ENCODE data around the gene MIER1. TPM values are rescaled to one million over a fixed set of nuclear protein-coding genes. Genes with fewer than 3 reads are reported as not detected.
A peak's percentile ranks its signal among the peaks of the same experiment; 100 is the strongest.

MIER1 gene
- total and polyA plus RNA-seq, 5 donors from 2014 or later, result 33.4 to 84.8 (median 37.0) TPM

DNA sequence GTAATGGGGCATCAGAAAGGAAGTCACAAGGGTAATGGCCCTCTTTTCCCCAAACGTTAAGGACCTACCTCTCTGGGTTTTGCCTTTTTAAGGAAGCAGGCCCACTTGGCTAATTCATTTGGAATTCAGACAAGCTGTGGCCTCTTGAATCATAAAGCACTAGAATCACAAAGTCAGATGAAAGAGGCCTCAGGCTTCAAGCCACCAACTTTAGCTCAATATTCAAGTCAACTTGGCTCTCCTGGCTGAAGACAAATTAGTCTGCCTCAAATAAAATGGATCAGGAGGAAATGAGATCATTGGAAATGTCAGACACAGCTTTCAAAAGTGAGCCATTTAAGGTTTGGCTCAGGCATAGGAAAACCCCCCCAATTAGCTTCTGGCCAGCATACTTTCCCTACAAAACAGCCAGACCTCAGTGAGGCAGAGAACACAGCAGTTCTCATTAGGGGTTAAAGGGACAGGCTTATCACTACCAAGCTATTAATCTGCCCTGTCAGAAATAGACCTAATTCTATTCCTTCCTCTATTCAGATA lies 94.9 kb downstream of the MIER1 start:
- Histone ChIP-seq H3K36me3 (ENCODE audit: control insufficient read depth, insufficient read depth, low read length) (peaks cover 43% of the 10 kb centered on the region), H3K27me3 (ENCODE audit: control insufficient read depth, insufficient read depth, low read length) (no peaks in the 10 kb centered on the region), H3K27ac (ENCODE audit: insufficient read depth, low read length, poor library complexity, severe bottlenecking) (no peak overlapping the region), H3K9me3 (ENCODE audit: control insufficient read depth in 2 of 2, low read length in 2 of 2) (peaks cover 0 to 1% of the 10 kb centered on the region in 2 experiments), H3K4me3 (ENCODE audit: low read depth, low read length) (no peak overlapping the region), H3K4me1 (ENCODE audit: control insufficient read depth, insufficient read depth, low read length, poor library complexity, severe bottlenecking) (no peaks in the 10 kb centered on the region)
- Mint-ChIP-seq H3K36me3 (peaks cover 40% of the 10 kb centered on the region), H3K4me1 (peaks cover 0 to 15% (median 4%) of the 10 kb centered on the region in 4 donors), H3K9me3 (no peaks in the 10 kb centered on the region), H3K4me3 (no peak overlapping the region), H3K27ac (no peak overlapping the region), H3K27me3 (no peaks in the 10 kb centered on the region)
- DNase-seq, result no peak
- no peak for ATAC-seq (ENCODE audit: low read depth in 2 of 2)

DNA sequence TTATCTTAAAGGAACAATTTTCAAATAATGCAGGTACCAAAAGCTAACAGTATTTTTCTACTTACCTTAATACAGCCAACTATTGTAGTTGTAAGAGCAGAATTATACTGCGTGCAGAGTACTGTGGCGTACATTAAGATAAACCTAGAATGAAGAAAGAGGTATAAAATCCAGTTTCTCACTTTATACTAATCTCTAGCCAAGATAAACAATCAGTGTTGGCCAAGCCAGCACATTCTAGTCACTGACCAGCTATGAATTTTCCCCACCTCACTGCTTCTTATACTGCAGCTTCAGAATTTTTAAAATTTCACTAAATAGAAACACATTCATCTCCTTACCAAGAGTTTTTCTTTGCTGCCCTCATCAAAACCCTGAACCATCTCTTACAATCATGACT lies 95.5 kb downstream of the MIER1 start:
- Mint-ChIP-seq H3K36me3 (peaks cover 46% of the 10 kb centered on the region), H3K27ac (no peak overlapping the region), H3K4me1 (peaks cover 0 to 15% (median 4%) of the 10 kb centered on the region in 4 donors), H3K27me3 (no peaks in the 10 kb centered on the region), H3K9me3 (no peaks in the 10 kb centered on the region), H3K4me3 (no peak overlapping the region)
- Histone ChIP-seq H3K4me1 (ENCODE audit: control insufficient read depth, insufficient read depth, low read length, poor library complexity, severe bottlenecking) (no peaks in the 10 kb centered on the region), H3K27me3 (ENCODE audit: control insufficient read depth, insufficient read depth, low read length) (no peaks in the 10 kb centered on the region), H3K27ac (ENCODE audit: insufficient read depth, low read length, poor library complexity, severe bottlenecking) (no peak overlapping the region), H3K4me3 (ENCODE audit: low read depth, low read length) (no peak overlapping the region), H3K36me3 (ENCODE audit: control insufficient read depth, insufficient read depth, low read length) (peaks cover 46% of the 10 kb centered on the region), H3K9me3 (ENCODE audit: control insufficient read depth in 2 of 2, low read length in 2 of 2) (no peaks in the 10 kb centered on the region)
- ATAC-seq (ENCODE audit: low read depth in 2 of 2), result no peak
- no peak for DNase-seq

- no peak for DNase-seq
- no peak overlapping the region for H3K4me3 ChIP-seq (ENCODE audit: low read depth, low read length)
- peaks cover 46% of the 10 kb centered on the region for H3K36me3 ChIP-seq (ENCODE audit: control insufficient read depth, insufficient read depth, low read length)
- no peak overlapping the region for H3K27ac Mint-ChIP-seq
- H3K9me3 ChIP-seq (ENCODE audit: control insufficient read depth in 2 of 2, low read length in 2 of 2), result no peaks in the 10 kb centered on the region
- ATAC-seq (ENCODE audit: low read depth in 2 of 2), result no peak
- H3K27me3 ChIP-seq (ENCODE audit: control insufficient read depth, insufficient read depth, low read length), result no peaks in the 10 kb centered on the region
- H3K4me1 Mint-ChIP-seq, result peaks cover 0 to 15% (median 5%) of the 10 kb centered on the region in 4 donors
- no peak overlapping the region for H3K27ac ChIP-seq (ENCODE audit: insufficient read depth, low read length, poor library complexity, severe bottlenecking)
- H3K27me3 Mint-ChIP-seq, result no peaks in the 10 kb centered on the region
- H3K4me1 ChIP-seq (ENCODE audit: control insufficient read depth, insufficient read depth, low read length, poor library complexity, severe bottlenecking), result no peaks in the 10 kb centered on the region
- no peak overlapping the region for H3K4me3 Mint-ChIP-seq
- no peaks in the 10 kb centered on the region for H3K9me3 Mint-ChIP-seq
- H3K36me3 Mint-ChIP-seq, result peaks cover 47% of the 10 kb centered on the region
These were observed 96.0 kb downstream of the MIER1 start for GRCh38 chr1:67020765-67021164.

DNA sequence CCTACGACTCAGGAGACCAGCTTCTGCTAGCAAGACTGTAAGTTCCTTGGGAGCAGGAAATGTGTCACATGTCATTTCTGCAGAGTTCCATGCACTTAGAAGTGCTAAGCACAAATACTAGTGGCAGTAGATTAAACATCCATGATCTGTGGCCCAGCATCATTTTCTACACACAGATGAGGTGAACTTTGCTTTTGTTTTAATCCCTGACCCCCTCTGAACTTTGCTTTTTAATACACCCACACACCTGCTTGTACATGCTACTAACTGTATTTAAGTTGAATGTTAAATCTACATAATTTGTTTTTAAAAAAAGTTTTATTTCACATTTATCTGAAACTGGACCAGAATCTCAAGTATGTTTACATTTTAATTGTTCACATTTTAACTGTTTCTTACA lies 104.7 kb downstream of the MIER1 start:
- Histone ChIP-seq H3K27ac (ENCODE audit: insufficient read depth, low read length, poor library complexity, severe bottlenecking) (no peak overlapping the region), H3K36me3 (ENCODE audit: control insufficient read depth, insufficient read depth, low read length) (peaks cover 23% of the 10 kb centered on the region), H3K9me3 (ENCODE audit: control insufficient read depth in 2 of 2, low read length in 2 of 2) (no peaks in the 10 kb centered on the region), H3K4me1 (ENCODE audit: control insufficient read depth, insufficient read depth, low read length, poor library complexity, severe bottlenecking) (no peaks in the 10 kb centered on the region), H3K4me3 (ENCODE audit: low read depth, low read length) (no peak overlapping the region), H3K27me3 (ENCODE audit: control insufficient read depth, insufficient read depth, low read length) (no peaks in the 10 kb centered on the region)
- Mint-ChIP-seq H3K9me3 (peaks cover 0 to 1% (median 0%) of the 10 kb centered on the region in 7 donors), H3K4me1 (peaks cover 4 to 20% (median 13%) of the 10 kb centered on the region in 4 donors), H3K27ac (no peak overlapping the region), H3K4me3 (no peak overlapping the region), H3K27me3 (no peaks in the 10 kb centered on the region), H3K36me3 (peaks cover 29% of the 10 kb centered on the region)
- ATAC-seq (ENCODE audit: low read depth in 2 of 2) (no peak), DNase-seq (no peak)

GRCh38 chr1:67031121-67031858 lies 106.5 kb downstream of the MIER1 start:
- ATAC-seq (ENCODE audit: low read depth in 2 of 2) (no peak), DNase-seq (no peak)
- H3K27me3 ChIP-seq (ENCODE audit: control insufficient read depth, insufficient read depth, low read length), result no peaks in the 10 kb centered on the region
- H3K4me3 Mint-ChIP-seq, result no peak overlapping the region
- H3K27ac Mint-ChIP-seq, result peak overlapping the region in 1 of 3 donors; percentile 45
- no peaks in the 10 kb centered on the region for H3K9me3 ChIP-seq (ENCODE audit: control insufficient read depth in 2 of 2, low read length in 2 of 2)
- no peaks in the 10 kb centered on the region for H3K4me1 ChIP-seq (ENCODE audit: control insufficient read depth, insufficient read depth, low read length, poor library complexity, severe bottlenecking)
- peaks cover 0 to 1% (median 0%) of the 10 kb centered on the region in 7 donors for H3K9me3 Mint-ChIP-seq
- H3K4me1 Mint-ChIP-seq, result peaks cover 6 to 20% (median 15%) of the 10 kb centered on the region in 4 donors
- H3K27ac ChIP-seq (ENCODE audit: insufficient read depth, low read length, poor library complexity, severe bottlenecking), result no peak overlapping the region
- peaks cover 20% of the 10 kb centered on the region for H3K36me3 ChIP-seq (ENCODE audit: control insufficient read depth, insufficient read depth, low read length)
- H3K36me3 Mint-ChIP-seq, result peaks cover 36% of the 10 kb centered on the region
- H3K27me3 Mint-ChIP-seq, result no peaks in the 10 kb centered on the region
- H3K4me3 ChIP-seq (ENCODE audit: low read depth, low read length), result no peak overlapping the region

DNA sequence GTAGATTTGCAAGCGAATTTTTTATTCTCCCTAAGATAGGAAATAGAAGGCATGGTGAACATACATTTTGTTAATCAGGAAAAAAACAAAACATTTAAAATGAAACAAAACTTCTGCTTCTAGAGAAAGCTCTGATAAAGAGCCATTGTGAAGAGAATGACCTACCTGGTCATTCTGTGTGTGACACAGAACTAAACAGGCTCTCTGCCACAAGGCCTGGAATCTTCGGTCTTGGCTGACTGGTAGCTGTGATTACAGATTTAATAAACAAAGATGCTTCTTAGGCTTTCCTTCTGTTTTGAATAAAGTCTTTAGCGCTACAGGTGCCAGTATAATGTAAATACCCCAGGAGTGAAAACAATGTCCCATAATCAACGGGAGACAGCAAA lies 107.1 kb downstream of the MIER1 start:
- H3K27ac Mint-ChIP-seq, result peak overlapping the region in 1 of 3 donors; percentile 45
- no peak overlapping the region for H3K4me3 Mint-ChIP-seq
- Histone ChIP-seq H3K36me3 (ENCODE audit: control insufficient read depth, insufficient read depth, low read length) (peaks cover 25% of the 10 kb centered on the region), H3K4me3 (ENCODE audit: low read depth, low read length) (no peak overlapping the region), H3K9me3 (ENCODE audit: control insufficient read depth in 2 of 2, low read length in 2 of 2) (no peaks in the 10 kb centered on the region), H3K27ac (ENCODE audit: insufficient read depth, low read length, poor library complexity, severe bottlenecking) (no peak overlapping the region), H3K27me3 (ENCODE audit: control insufficient read depth, insufficient read depth, low read length) (no peaks in the 10 kb centered on the region), H3K4me1 (ENCODE audit: control insufficient read depth, insufficient read depth, low read length, poor library complexity, severe bottlenecking) (no peaks in the 10 kb centered on the region)
- DNase-seq, result no peak
- no peak for ATAC-seq (ENCODE audit: low read depth in 2 of 2)
- peaks cover 42% of the 10 kb centered on the region for H3K36me3 Mint-ChIP-seq
- no peaks in the 10 kb centered on the region for H3K27me3 Mint-ChIP-seq
- H3K9me3 Mint-ChIP-seq, result peaks cover 0 to 1% (median 0%) of the 10 kb centered on the region in 7 donors
- peaks cover 7 to 20% (median 13%) of the 10 kb centered on the region in 4 donors for H3K4me1 Mint-ChIP-seq

Other genes with a start within 250 kb of the MIER1 start
- not detected for gene DYNLT5, start 172.5 kb upstream of the MIER1 start, total RNA-seq
- gene DYNLT5, start 172.5 kb upstream of the MIER1 start, polyA plus RNA-seq, result not detected
- not detected for gene INSL5, start 123.7 kb upstream of the MIER1 start, total RNA-seq
- gene INSL5, start 123.7 kb upstream of the MIER1 start, polyA plus RNA-seq, result not detected
- 3.2 TPM for gene DNAI4, start 134 bp upstream of the MIER1 start, total RNA-seq
- 1 to 10 TPM in 2 of 4 donors, under 1 TPM in 2; 0.45 to 2.0 (median 1.4) TPM for gene DNAI4, start 134 bp upstream of the MIER1 start, polyA plus RNA-seq
- gene SLC35D1, start 129.2 kb downstream of the MIER1 start, total RNA-seq, result 16.7 TPM
- 1 to 10 TPM; 5.3 to 9.4 (median 7.0) TPM for gene SLC35D1, start 129.2 kb downstream of the MIER1 start, polyA plus RNA-seq
- gene C1orf141, start 210.0 kb downstream of the MIER1 start, total RNA-seq, result not detected
- not detected for gene C1orf141, start 210.0 kb downstream of the MIER1 start, polyA plus RNA-seq
- not detected for gene IL23R, start 241.5 kb downstream of the MIER1 start, total RNA-seq
- gene IL23R, start 241.5 kb downstream of the MIER1 start, polyA plus RNA-seq, result under 1 TPM in 3 of 4 donors, not detected in 1; 0.20 to 0.35 (median 0.30) TPM